Activated naive CD4-positive, alpha-beta T cell treated with anti-CD3 and anti-CD28 coated beads, Interleukin-2, amount 10 ng/mL, durations not matched to agents 7 days and 5 days (primary cell): ENCODE measurements around the gene ORMDL3.

Source experiments
- CTCF ChIA-PET: fragments of 350-600 bp; sonication (Branson Sonifier 250); formaldehyde crosslinking; loops from one replicate; lab custom pipeline; 2021; ENCODE audit warnings: antibody characterized with exemption; lab: Charles Lee
- DNase-seq: peaks from one replicate; pipeline ENCODE4 v3.0.0-alpha.2; 2020
- H3K27ac Mint-ChIP-seq: one replicate; pipeline ENCODE4 v1.8.0; 2021; ENCODE audit warnings: mild to moderate bottlenecking, moderate library complexity, mixed read lengths
- H3K27me3 Mint-ChIP-seq: one replicate; pipeline ENCODE4 v1.8.0; 2021; ENCODE audit warnings: mild to moderate bottlenecking, mixed read lengths
- H3K36me3 Mint-ChIP-seq: one replicate; pipeline ENCODE4 v1.8.0; 2021; ENCODE audit warnings: mixed read lengths
- H3K4me1 Mint-ChIP-seq: one replicate; pipeline ENCODE4 v1.8.0; 2021; ENCODE audit warnings: mixed read lengths
- H3K4me3 Mint-ChIP-seq: one replicate; pipeline ENCODE4 v1.8.0; 2021; ENCODE audit warnings: mild to moderate bottlenecking, moderate library complexity, mixed read lengths
- H3K9me3 Mint-ChIP-seq: one replicate; pipeline ENCODE4 v1.8.0; 2021; ENCODE audit warnings: mixed read lengths

ORMDL3 gene

DNA sequence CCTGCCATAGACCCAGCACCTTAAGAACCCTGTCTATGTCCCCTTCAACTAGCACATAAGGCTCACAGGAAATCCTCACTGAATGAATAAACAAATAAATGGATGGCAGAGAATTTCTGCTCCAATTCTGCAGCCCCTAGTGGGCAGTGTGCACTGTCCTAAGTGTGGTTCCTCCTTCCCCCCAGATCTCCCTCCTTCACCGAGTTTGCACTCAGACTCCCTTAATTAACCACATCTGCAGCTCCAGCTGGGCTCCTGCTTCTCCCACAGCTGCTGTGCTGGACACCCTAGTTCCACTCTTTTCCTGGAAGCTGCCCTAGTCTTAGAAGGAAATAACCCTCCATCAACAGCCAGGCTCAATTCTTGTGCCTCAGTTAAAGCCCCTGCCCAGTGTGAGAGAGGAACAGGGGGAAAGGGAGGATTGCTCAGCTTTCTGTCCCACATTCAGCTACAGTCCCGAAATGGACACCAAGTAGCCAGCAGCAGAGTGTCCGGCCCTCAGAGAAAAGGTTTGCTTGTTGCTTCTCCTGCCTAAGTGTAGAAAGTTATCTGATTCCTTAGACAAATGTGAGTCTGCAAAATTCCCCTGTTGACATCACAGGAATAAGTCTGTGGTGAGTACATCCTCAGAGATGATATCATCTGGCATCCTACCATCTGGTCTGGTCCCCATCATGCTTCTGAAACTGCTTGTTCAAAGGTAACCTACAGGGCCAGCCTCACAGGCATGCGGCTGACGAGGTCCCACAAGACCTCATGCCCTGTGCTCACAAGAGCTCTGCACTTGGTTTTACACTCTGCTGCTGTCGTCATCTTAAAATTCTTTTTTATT is 12.4 kb upstream of the ORMDL3 start:
- H3K27me3 Mint-ChIP-seq, result peaks cover 41% of the 10 kb centered on the region
- peak overlapping the region; percentile 45 for H3K27ac Mint-ChIP-seq
- no peaks in the 10 kb centered on the region for H3K36me3 Mint-ChIP-seq
- no peaks in the 10 kb centered on the region for H3K9me3 Mint-ChIP-seq
- CTCF ChIA-PET, result interaction anchor here (1.2 to 2.8 kb wide), 4 partner anchors 14 to 40 kb away, joined by 3 to 11 read pairs (median 8); partner anchors contain the start of gene PSMD3
- no peak overlapping the region for H3K4me3 Mint-ChIP-seq
- peaks cover 24% of the 10 kb centered on the region for H3K4me1 Mint-ChIP-seq
- DNase-seq, result peak; percentile 63

DNA sequence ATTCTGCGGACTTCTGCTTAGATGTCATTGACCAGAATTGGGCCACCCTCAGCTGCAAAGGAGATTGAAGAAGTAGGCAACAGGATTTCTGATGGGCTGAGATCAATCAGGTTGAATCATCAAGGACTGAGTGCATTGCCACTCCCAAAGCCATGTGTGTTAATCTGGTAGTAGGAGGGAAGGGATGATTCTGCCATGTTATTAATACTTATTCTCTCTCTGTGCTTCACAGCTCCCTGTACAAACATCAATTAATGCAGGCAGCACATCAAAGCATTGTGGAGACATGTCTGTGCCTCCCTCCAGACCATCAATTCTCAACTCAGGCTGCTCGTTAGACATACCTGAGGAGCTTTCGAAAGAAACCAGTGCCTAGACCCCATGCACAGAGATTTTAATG is 11.7 kb upstream of the ORMDL3 start:
- H3K36me3 Mint-ChIP-seq, result no peaks in the 10 kb centered on the region
- H3K27ac Mint-ChIP-seq, result no peak overlapping the region
- H3K4me3 Mint-ChIP-seq, result no peak overlapping the region
- no peak for DNase-seq
- peaks cover 24% of the 10 kb centered on the region for H3K4me1 Mint-ChIP-seq
- H3K27me3 Mint-ChIP-seq, result peaks cover 45% of the 10 kb centered on the region
- CTCF ChIA-PET, result interaction anchor here (1.2 to 2.8 kb wide), 3 partner anchors 13 to 41 kb away, joined by 3 to 11 read pairs (median 9); partner anchors contain the start of gene PSMD3
- H3K9me3 Mint-ChIP-seq, result no peaks in the 10 kb centered on the region

DNA sequence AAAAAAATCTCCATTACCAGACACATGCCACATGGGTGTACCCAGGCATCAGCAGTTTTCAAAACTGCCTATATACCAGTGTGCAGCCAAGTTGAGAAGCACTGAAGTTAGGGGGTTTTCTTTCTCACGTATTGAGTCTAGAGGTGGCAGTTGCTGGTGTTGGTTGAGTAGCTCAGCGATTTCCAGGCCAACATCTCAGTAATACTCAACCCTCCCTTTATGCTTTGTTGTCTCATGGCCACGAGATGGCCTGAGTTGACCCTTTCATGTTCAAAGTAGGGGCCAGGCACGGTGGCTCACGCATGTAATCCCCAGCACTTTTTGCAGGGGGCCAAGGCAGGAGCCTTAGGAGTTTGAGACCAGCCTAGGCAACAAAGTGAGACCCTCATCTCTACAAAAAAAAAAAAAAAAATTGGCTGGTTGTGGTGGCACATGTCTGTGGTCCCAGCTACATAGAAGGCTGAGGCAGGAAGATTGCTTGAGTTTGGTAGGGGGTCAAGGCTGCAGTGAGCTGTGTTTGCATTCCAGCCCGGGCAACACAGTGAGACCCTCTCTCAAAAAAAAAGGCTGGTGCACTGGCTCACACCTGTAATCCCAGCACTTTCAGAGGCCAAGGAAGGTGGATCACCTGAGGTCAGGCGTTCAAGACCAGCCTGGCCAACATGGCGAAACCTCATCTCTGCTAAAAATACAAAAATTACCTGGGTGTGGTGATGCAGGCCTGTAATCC is 10.9 kb upstream of the ORMDL3 start:
- no peak for DNase-seq
- H3K27ac Mint-ChIP-seq, result no peak overlapping the region
- CTCF ChIA-PET, result interaction anchor here (1.2 to 2.8 kb wide), 2 partner anchors 12 to 42 kb away, joined by 3 to 11 read pairs; partner anchors contain the start of gene PSMD3
- no peak overlapping the region for H3K4me3 Mint-ChIP-seq
- H3K27me3 Mint-ChIP-seq, result peaks cover 47% of the 10 kb centered on the region
- no peaks in the 10 kb centered on the region for H3K9me3 Mint-ChIP-seq
- H3K36me3 Mint-ChIP-seq, result no peaks in the 10 kb centered on the region
- H3K4me1 Mint-ChIP-seq, result peaks cover 24% of the 10 kb centered on the region

DNA sequence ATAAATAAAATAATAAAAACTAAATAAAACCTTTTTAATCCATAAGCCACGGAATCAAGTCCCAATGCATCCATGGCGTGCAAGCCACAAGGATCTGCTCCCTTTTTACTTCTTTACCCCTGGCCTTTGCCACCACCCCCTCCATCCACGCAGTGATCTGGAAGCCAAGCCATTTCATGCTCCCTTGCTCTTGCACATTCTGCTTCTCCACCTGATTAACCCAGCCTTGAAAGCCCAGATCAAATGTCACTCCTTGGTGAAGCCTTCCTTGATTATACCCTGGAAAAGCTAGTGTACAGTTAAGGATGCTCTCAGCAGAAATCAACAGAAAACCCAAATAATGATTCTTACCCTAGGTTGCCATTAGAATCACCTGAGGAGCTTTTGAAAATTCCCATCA is 10.0 kb upstream of the ORMDL3 start:
- H3K4me3 Mint-ChIP-seq, result no peak overlapping the region
- no peaks in the 10 kb centered on the region for H3K36me3 Mint-ChIP-seq
- CTCF ChIA-PET, result interaction anchor here (2.8 kb wide), 1 partner anchor 42 kb away, joined by 11 read pairs; the partner anchor contains the start of gene PSMD3

DNA sequence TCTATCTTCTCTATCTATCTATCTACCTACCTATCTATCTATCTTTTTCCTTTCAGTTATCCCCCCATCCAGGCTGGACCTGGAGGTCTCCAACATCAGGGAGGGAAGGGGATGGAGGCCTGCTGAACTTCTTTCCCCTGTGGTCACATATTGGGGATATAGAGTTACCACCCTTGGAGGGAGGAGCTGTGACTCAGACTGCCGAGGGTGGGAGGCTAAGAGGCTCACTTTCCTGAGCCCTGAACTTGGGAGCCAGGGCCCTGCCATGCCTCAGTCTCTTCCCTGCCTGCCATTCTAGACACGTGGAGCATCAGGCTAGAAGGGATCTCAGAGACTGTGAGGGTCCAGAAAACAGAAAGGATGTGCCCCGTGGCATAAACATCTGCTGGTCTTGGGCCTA is 8.5 kb upstream of the ORMDL3 start:
- Mint-ChIP-seq H3K4me1 (peaks cover 18% of the 10 kb centered on the region), H3K9me3 (no peaks in the 10 kb centered on the region), H3K4me3 (no peak overlapping the region), H3K36me3 (no peaks in the 10 kb centered on the region), H3K27me3 (peaks cover 36% of the 10 kb centered on the region), H3K27ac (no peak overlapping the region)
- CTCF ChIA-PET, result no interaction called here
- DNase-seq, result no peak

More for the DNA sequence above, 10.0 kb upstream of the ORMDL3 start:
- peaks cover 24% of the 10 kb centered on the region for H3K4me1 Mint-ChIP-seq
- peaks cover 46% of the 10 kb centered on the region for H3K27me3 Mint-ChIP-seq
- no peaks in the 10 kb centered on the region for H3K9me3 Mint-ChIP-seq
- DNase-seq, result no peak
- no peak overlapping the region for H3K27ac Mint-ChIP-seq

DNA sequence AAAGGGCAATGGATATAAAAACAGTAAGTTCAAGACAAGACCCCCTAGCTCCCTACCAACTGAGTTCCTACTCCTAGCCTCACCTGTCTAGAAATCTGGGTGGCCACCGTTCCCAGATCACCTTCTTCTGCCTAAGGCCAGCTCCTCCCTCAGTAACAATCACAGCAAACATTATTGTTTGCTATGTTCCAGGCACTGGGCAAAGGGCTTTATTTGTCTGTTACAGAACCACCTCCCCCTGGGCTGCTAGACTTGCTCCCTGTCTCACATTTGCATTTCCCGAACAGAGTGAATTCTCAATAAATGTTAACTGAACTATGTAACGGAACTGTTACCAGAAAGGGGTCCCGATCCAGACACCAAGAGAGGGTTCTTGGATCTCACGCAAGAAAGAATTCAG is 6.9 kb upstream of the ORMDL3 start:
- Mint-ChIP-seq H3K36me3 (no peaks in the 10 kb centered on the region), H3K9me3 (no peaks in the 10 kb centered on the region), H3K4me1 (peaks cover 9% of the 10 kb centered on the region), H3K27ac (no peak overlapping the region), H3K4me3 (no peak overlapping the region), H3K27me3 (peaks cover 36% of the 10 kb centered on the region)
- CTCF ChIA-PET, result no interaction called here
- DNase-seq, result no peak

DNA sequence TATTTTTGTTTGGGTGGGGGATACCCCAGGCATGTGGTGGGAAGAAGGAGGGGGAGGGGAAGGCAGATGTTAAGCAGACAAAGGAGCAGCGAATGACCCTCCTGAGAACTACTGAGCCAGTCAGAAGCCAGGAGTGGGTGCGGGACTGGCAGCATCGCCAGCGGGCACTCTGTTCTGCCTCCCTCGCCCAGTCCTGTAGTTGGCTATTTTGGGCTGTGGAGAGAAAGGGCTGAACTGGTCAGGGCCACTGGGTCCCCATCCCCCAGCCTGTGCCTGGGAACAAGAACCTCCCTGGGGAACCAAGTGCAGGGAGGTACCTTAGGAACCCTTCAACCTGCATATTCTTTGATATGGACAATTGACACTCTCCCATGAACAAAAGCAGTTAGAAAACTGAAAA is 6.5 kb upstream of the ORMDL3 start:
- DNase-seq, result no peak
- Mint-ChIP-seq H3K9me3 (no peaks in the 10 kb centered on the region), H3K4me1 (peaks cover 8% of the 10 kb centered on the region), H3K4me3 (no peak overlapping the region), H3K27me3 (peaks cover 36% of the 10 kb centered on the region), H3K27ac (no peak overlapping the region), H3K36me3 (no peaks in the 10 kb centered on the region)
- CTCF ChIA-PET, result no interaction called here

DNA sequence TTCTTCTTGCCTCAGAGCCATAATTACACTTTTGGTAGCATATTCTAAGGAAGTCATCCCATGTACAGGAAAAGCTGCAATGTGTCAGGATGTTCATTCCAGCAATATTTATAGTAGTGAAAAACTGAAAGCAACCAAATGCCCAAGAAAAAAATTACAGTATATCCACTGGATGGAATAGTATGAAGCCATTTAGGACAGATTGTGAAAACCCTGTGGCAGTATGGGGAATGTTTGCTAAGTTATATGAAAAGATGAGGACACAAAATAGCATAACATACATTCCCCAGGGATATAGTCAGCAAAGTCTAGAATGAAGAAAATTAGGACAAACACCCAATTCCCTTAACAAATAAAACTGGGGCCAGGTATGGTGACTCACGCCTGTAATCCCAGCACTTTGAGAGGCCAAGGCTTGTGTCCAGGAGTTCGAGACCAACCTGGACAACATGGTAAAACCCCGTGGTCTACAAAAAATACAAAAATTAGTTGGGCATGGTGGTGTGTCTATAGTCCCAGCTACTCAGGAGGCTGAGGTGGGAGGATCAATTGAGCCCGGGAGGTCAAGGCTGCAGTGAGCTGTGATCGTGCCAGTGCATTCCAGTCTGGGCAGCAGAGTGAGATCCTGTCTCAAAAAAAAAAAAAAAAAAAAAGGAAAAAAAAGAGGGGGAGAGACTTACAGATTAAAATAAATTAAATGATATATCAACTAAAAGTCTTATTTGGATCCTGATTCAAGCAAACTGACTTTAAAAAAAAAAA is 2.4 kb upstream of the ORMDL3 start:
- Mint-ChIP-seq H3K27ac (no peak overlapping the region), H3K4me1 (peaks cover 30% of the 10 kb centered on the region), H3K27me3 (peaks cover 20% of the 10 kb centered on the region), H3K9me3 (no peaks in the 10 kb centered on the region), H3K36me3 (peaks cover 8% of the 10 kb centered on the region), H3K4me3 (peak overlapping the region; percentile 2)
- CTCF ChIA-PET, result interaction anchor here (0.7 kb wide), 1 partner anchor 11 kb away, joined by 3 read pairs; the partner anchor contains the start of gene GSDMB
- no peak for DNase-seq

DNA sequence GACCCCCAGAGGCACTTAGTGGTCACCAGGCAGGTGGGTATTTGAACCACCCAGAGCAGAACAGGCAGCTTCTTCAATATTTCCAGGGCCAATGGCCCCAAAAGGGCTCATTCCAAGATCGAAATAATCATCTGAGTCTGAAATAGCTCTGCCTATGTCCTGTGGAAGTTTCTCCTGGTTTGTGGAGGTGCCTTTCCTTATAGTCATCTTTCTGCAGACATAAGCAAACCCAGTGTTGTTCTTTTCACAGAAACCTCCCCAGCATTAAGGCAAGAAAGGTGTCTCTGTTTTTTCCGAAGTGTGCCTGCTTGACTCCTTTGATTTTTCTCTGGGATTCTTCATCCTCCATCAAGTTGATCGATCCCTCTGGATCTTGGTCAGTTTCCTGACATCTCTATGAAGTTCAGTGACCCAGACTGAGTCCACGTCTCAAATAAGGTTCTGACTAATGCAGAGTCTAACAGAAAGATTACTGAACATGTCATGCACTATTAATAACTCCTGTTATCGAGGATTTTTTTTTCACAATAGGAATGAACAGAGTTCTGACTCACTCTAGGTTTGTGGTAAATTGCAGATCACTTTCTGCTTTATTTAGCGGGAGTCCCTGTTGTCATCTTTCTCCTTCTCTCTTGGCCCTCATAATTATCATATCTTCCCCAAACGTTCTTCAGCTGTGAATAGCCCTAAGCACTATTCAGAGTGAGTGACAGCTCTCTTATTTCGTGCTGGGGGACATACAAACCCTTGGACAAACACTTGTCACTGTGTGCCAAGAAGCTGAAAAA is 1.7 kb upstream of the ORMDL3 start:
- Mint-ChIP-seq H3K36me3 (peaks cover 15% of the 10 kb centered on the region), H3K27ac (peak overlapping the region; percentile 17), H3K9me3 (no peaks in the 10 kb centered on the region), H3K4me1 (peaks cover 37% of the 10 kb centered on the region), H3K4me3 (peak overlapping the region; percentile 2), H3K27me3 (peaks cover 15% of the 10 kb centered on the region)
- CTCF ChIA-PET, result interaction anchor here (0.7 kb wide), 1 partner anchor 11 kb away, joined by 3 read pairs; the partner anchor contains the start of gene GSDMB
- DNase-seq, result no peak

DNA sequence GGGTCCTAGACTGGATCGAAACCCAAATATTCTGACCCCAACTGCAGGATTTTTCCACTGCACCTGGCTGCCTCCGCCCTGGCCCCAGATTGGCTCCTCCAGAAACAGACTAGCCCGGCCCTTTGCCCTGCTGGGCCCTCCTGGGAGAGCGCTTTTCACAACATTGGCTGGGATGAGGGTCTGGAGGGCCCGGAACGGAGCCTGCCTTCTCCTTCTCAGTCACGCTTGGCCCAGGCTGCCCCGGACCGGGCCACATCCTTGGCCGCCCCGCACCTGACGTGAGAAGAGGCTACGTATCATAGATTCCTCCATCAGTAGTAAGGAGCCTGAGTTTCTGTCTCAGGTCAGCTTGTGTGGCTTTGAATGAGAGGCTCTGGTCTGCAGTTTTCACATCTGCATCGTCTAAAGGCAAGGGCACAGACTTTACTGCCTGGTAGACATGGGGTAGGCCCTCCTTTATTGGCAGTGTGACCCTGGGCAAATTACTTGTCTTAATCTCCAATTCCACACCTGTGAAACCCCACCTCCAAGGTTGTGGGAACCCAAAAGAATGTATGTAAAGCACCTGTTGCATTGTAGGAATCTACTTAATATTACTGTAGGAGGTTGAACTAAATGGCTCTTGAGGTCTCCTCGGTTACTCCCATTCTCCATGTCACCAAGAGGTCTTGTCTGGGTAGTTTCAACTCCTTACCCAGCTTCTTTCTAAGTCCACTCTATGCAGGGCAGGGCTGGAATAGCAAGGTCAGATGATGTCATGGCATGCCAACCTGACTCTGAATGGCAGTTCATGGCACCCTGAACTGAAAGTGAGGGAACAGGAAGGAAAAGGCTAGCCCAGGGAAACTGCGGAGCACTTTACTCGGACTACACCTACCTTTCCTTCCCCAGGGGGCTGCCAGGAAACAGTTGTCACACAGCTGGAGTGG is 792 bp upstream of the ORMDL3 start:
- CTCF ChIA-PET, result interaction anchor here (2.3 kb wide), 1 partner anchor 30 kb away, joined by 9 read pairs; no protein-coding TSS in a partner anchor
- Mint-ChIP-seq H3K9me3 (no peaks in the 10 kb centered on the region), H3K4me1 (peaks cover 45% of the 10 kb centered on the region)

DNA sequence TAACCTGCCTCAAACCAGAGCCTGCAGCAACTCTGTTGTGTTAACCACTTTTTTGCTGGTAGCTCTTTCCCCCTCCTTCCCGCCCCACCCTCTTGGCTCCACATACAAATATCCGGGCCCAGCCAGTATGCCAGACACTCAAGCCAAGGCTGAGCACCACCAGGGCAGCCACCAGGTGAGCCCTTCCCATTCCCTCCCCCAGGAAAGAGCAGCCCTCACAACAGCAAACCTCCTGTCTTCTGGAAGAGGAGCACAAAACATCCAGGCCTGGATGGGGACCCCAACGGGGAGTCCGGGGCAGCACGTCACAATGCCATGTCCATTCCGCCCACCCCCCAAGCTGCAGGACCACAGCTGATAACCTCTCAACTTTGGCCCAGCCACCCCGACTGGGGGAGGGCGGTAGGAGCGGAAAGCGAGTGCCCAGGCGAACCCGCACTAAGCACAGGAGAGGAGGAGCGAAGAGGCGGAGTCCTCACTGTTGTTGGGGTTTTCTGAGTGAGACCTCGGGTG is 757 bp downstream of the ORMDL3 start:
- Mint-ChIP-seq H3K36me3 (peaks cover 34% of the 10 kb centered on the region), H3K27me3 (no peaks in the 10 kb centered on the region), H3K4me1 (peaks cover 60% of the 10 kb centered on the region), H3K9me3 (no peaks in the 10 kb centered on the region), H3K4me3 (peak overlapping the region; percentile 81), H3K27ac (peak overlapping the region; percentile 98)
- CTCF ChIA-PET, result interaction anchor here (1.1 to 2.3 kb wide), 5 partner anchors 13 to 54 kb away, joined by 3 to 9 read pairs (median 4); partner anchors contain the start of gene PSMD3
- DNase-seq, result peak; percentile 85

More for the DNA sequence above, 792 bp upstream of the ORMDL3 start:
- DNase-seq, result peak; percentile 29
- peaks cover 6% of the 10 kb centered on the region for H3K27me3 Mint-ChIP-seq
- peaks cover 20% of the 10 kb centered on the region for H3K36me3 Mint-ChIP-seq
- H3K27ac Mint-ChIP-seq, result peak overlapping the region; percentile 98
- H3K4me3 Mint-ChIP-seq, result peak overlapping the region; percentile 81

DNA sequence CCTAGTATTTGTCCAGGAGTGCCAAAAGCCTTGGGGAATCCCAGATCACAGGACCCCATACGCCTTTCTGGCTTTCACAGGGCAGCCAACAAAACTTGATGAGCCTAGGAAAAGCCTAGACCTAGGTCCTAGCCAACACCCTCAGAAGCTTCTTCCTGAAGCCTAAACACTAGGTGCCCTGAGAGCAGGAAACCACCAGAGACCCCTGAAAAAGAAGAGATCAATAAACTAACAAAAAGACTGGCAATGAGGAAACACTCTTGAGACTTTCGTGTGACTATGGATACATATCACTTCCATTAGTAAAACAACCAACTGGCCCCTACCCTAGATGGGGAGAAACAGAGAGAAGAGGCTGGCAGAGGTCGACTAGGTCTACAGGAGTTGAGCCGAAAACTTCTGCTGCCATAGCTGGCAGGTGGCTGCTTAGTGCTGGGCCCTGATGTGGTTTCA is 1.2 kb downstream of the ORMDL3 start:
- Mint-ChIP-seq H3K9me3 (no peaks in the 10 kb centered on the region), H3K4me3 (peak overlapping the region; percentile 81), H3K36me3 (peaks cover 39% of the 10 kb centered on the region), H3K27me3 (no peaks in the 10 kb centered on the region), H3K4me1 (peaks cover 65% of the 10 kb centered on the region), H3K27ac (peak overlapping the region; percentile 98)
- CTCF ChIA-PET, result interaction anchor here (1.1 to 2.3 kb wide), 5 partner anchors 13 to 54 kb away, joined by 3 to 9 read pairs (median 4); partner anchors contain the start of gene PSMD3
- DNase-seq, result no peak
